HL-60 (cell line): Measurements from ENCODE around the gene RBM15.

Experiments used
- DNase-seq, 2 experiments: peaks; one replicate each; pipeline ENCODE4 v3.0.0-alpha.2; 2010 to 2020; ENCODE audit warnings: low read depth in 1 of 2, low spot score in 1 of 2
- H3K27ac ChIP-seq: fragments of 250-450 bp; sonication (Bioruptor Pico); replicated peaks from 2 replicates; pipeline ENCODE4 v1.5.1; 2020; ENCODE audit warnings: mild to moderate bottlenecking, moderate library complexity
- H3K27me3 ChIP-seq: fragments of 250-450 bp; sonication (Bioruptor Pico); 2 replicates; pipeline ENCODE4 v1.5.1; 2021; ENCODE audit warnings: mild to moderate bottlenecking, moderate library complexity; ENCODE audit not compliant: insufficient read depth, poor library complexity, severe bottlenecking
- H3K4me3 ChIP-seq: replicated peaks from 2 replicates; pipeline ENCODE4 v1.5.1; 2011; ENCODE audit warnings: mild to moderate bottlenecking, control low read depth, low read length; ENCODE audit not compliant: insufficient read depth
- GABPA ChIP-seq: IDR thresholded peaks from 2 replicates; pipeline ENCODE4 v1.6.1; 2012; ENCODE audit warnings: low read depth
- POLR2AphosphoS5 ChIP-seq: IDR thresholded peaks from 2 replicates; pipeline ENCODE4 v1.6.1; 2012; ENCODE audit warnings: low read depth
- SPI1 ChIP-seq: IDR thresholded peaks from 2 replicates; pipeline ENCODE4 v1.6.1; 2012; ENCODE audit warnings: low read depth, mild to moderate bottlenecking, borderline replicate concordance
- TF ChIP-seq, protein P1 (sequence below): IDR thresholded peaks from one replicate; pipeline ENCODE4 v1.5.1; 2011; ENCODE audit warnings: low read length, control low read depth, inconsistent platforms; ENCODE audit not compliant: insufficient read depth
- TF ChIP-seq, protein P2 (sequence below): IDR thresholded peaks from 2 replicates; pipeline ENCODE4 v1.6.1; 2012; ENCODE audit warnings: low read depth; ENCODE audit not compliant: insufficient replicate concordance

The RBM15 gene

DNA sequence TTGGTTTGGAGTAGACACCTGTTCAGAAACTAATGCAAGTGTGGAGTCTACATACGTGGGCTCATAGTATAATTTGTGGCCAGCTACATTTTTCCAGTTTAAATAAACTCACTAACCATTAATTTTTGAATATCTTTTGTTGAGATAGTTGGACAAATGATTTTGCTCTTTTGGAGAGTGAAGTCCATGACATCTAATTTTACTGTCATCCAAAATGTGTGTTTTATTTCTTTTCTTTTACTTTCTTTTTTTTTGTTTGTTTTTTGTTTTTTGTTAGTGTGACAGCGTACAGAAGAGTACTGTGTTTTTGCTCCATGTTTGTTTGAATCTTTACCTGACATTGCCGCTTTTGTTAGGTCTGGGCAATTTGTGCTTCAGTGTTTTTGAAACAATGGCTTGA lies 5.0 kb downstream of the RBM15 start:
- Histone ChIP-seq H3K27me3 (no peaks in the 10 kb centered on the region), H3K27ac (no peak overlapping the region), H3K4me3 (no peak overlapping the region)
- no peak for DNase-seq
- no peak for TF ChIP-seq SPI1
- TF ChIP-seq GABPA = no peak
- TF ChIP-seq, protein P1, sequence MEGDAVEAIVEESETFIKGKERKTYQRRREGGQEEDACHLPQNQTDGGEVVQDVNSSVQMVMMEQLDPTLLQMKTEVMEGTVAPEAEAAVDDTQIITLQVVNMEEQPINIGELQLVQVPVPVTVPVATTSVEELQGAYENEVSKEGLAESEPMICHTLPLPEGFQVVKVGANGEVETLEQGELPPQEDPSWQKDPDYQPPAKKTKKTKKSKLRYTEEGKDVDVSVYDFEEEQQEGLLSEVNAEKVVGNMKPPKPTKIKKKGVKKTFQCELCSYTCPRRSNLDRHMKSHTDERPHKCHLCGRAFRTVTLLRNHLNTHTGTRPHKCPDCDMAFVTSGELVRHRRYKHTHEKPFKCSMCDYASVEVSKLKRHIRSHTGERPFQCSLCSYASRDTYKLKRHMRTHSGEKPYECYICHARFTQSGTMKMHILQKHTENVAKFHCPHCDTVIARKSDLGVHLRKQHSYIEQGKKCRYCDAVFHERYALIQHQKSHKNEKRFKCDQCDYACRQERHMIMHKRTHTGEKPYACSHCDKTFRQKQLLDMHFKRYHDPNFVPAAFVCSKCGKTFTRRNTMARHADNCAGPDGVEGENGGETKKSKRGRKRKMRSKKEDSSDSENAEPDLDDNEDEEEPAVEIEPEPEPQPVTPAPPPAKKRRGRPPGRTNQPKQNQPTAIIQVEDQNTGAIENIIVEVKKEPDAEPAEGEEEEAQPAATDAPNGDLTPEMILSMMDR = no peak
- TF ChIP-seq POLR2AphosphoS5 = no peak
- TF ChIP-seq, protein P2, sequence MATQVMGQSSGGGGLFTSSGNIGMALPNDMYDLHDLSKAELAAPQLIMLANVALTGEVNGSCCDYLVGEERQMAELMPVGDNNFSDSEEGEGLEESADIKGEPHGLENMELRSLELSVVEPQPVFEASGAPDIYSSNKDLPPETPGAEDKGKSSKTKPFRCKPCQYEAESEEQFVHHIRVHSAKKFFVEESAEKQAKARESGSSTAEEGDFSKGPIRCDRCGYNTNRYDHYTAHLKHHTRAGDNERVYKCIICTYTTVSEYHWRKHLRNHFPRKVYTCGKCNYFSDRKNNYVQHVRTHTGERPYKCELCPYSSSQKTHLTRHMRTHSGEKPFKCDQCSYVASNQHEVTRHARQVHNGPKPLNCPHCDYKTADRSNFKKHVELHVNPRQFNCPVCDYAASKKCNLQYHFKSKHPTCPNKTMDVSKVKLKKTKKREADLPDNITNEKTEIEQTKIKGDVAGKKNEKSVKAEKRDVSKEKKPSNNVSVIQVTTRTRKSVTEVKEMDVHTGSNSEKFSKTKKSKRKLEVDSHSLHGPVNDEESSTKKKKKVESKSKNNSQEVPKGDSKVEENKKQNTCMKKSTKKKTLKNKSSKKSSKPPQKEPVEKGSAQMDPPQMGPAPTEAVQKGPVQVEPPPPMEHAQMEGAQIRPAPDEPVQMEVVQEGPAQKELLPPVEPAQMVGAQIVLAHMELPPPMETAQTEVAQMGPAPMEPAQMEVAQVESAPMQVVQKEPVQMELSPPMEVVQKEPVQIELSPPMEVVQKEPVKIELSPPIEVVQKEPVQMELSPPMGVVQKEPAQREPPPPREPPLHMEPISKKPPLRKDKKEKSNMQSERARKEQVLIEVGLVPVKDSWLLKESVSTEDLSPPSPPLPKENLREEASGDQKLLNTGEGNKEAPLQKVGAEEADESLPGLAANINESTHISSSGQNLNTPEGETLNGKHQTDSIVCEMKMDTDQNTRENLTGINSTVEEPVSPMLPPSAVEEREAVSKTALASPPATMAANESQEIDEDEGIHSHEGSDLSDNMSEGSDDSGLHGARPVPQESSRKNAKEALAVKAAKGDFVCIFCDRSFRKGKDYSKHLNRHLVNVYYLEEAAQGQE = no peak

GRCh38 chr1:110345480-110345879 lies 6.3 kb downstream of the RBM15 start:
- Histone ChIP-seq H3K4me3 (no peak overlapping the region), H3K27me3 (no peaks in the 10 kb centered on the region), H3K27ac (no peak overlapping the region)
- no peak for DNase-seq
- no peak for TF ChIP-seq GABPA
- no peak for TF ChIP-seq SPI1
- TF ChIP-seq, protein P2 = no peak
- TF ChIP-seq, protein P1 = no peak

GRCh38 chr1:110346690-110347089 lies 7.5 kb downstream of the RBM15 start:
- TF ChIP-seq, protein P2 = no peak
- TF ChIP-seq GABPA (no peak), POLR2AphosphoS5 (no peak), SPI1 (no peak)
- TF ChIP-seq, protein P1 = no peak
- no peak for DNase-seq
- no peak overlapping the region for H3K27ac ChIP-seq
- H3K4me3 ChIP-seq = no peak overlapping the region
- H3K27me3 ChIP-seq = no peaks in the 10 kb centered on the region
